Endodermal cell (in vitro differentiated cells): ENCODE measurements around the gene CYCS. TPM values are rescaled to one million over a fixed set of nuclear protein-coding genes. Genes with fewer than 3 reads are reported as not detected.

Source experiments
- DNase-seq: peaks from one replicate; pipeline ENCODE4 v3.0.0-alpha.2; 2017
- H3K27ac ChIP-seq: 2 replicates; pipeline ENCODE4 v1.5.1; 2013; ENCODE audit warnings: mild to moderate bottlenecking, low read depth, low read length, moderate library complexity
- H3K27me3 ChIP-seq: 2 replicates; pipeline ENCODE4 v1.6.1; 2013; ENCODE audit warnings: mild to moderate bottlenecking, low read length, moderate library complexity; ENCODE audit not compliant: insufficient read depth, control insufficient read depth, poor library complexity, severe bottlenecking
- H3K36me3 ChIP-seq: 2 replicates; pipeline ENCODE4 v1.7.0; 2013; ENCODE audit warnings: mild to moderate bottlenecking, low read length, moderate library complexity; ENCODE audit not compliant: control insufficient read depth, insufficient read depth
- H3K4me1 ChIP-seq: one replicate; pipeline ENCODE4 v1.7.0; 2013; ENCODE audit warnings: low read length; ENCODE audit not compliant: control insufficient read depth, insufficient read depth
- H3K4me3 ChIP-seq: 2 replicates; pipeline ENCODE4 v1.5.1; 2013; ENCODE audit warnings: mild to moderate bottlenecking, low read length, moderate library complexity
- H3K9ac ChIP-seq: 2 replicates; pipeline ENCODE4 v1.6.1; 2013; ENCODE audit warnings: mild to moderate bottlenecking, low read length, moderate library complexity; ENCODE audit not compliant: poor library complexity, severe bottlenecking; ENCODE audit errors: extremely low read depth
- H3K9me3 ChIP-seq: 2 replicates; pipeline ENCODE4 v1.6.1; 2013; ENCODE audit warnings: mild to moderate bottlenecking, low read length, moderate library complexity; ENCODE audit not compliant: control insufficient read depth
- H3K27ac Mint-ChIP-seq: 2 replicates; pipeline ENCODE4 v1.8.0; 2020; ENCODE audit warnings: mixed read lengths
- H3K27me3 Mint-ChIP-seq: 2 replicates; pipeline ENCODE4 v1.8.0; 2021; ENCODE audit warnings: mild to moderate bottlenecking, mixed read lengths; ENCODE audit not compliant: insufficient read depth
- H3K36me3 Mint-ChIP-seq: 2 replicates; pipeline ENCODE4 v1.8.0; 2020; ENCODE audit warnings: low read depth, mixed read lengths
- H3K4me1 Mint-ChIP-seq: 2 replicates; pipeline ENCODE4 v1.8.0; 2020; ENCODE audit warnings: mixed read lengths
- H3K4me3 Mint-ChIP-seq: 2 replicates; pipeline ENCODE4 v1.8.0; 2020; ENCODE audit warnings: mild to moderate bottlenecking, moderate library complexity, mixed read lengths
- H3K9me3 Mint-ChIP-seq: 2 replicates; pipeline ENCODE4 v1.8.0; 2020; ENCODE audit warnings: mild to moderate bottlenecking, mixed read lengths
- WGBS, 2 experiments: methylation state at CpG; one replicate each; pipeline versions ENCODE4 v1.1.5 to v1.1.7; 2013; ENCODE audit warnings: missing lambda C conversion rate in 2 of 2, mixed read lengths in 1 of 2; ENCODE audit not compliant: insufficient coverage in 1 of 2, insufficient read length in 1 of 2; 5-methylcytosine and 5-hydroxymethylcytosine counted together
- total RNA-seq, 2 donors: library from RNA; stranded (reverse); fragmentation: NEBNext Ultra II Directional in 1 of 2; extraction: Animal tissue kit (Norgen Biotek cat#: 25700) in 1 of 2; gene quantifications; 2 replicates in 1 of 2; 3 replicates in 1 of 2; pipeline ENCODE4 v1.2.1, GENCODE V29; 2021
- TF ChIP-seq, protein P1 (sequence below): fragments of 200-600 bp; sonication (generic); conservative IDR thresholded peaks from 2 replicates; pipeline ENCODE4 v1.5.0; 2021; ENCODE audit warnings: antibody characterized with exemption, mild to moderate bottlenecking

Gene CYCS
- total RNA-seq, 2 donors from 2014 or later = 118 to 126 TPM

DNA sequence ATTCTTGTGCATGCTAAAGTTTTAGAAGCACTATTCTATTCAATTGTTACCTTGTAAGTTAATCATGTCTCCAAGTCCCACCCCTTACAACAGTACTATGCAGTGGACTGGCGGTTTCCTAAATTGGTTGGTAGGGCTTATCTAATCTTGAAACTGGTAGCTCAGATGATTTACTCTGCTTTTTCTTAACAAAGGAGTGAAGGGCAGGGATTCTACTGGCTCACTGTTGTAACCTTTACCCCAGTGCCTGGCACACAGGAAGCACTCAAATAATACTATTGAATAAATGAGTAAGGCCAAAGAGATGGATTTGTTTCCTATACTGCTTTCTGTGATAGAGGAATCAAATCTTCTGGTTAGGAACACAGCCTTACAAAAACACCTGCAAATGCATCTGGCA lies 46.0 kb upstream of the CYCS start:
- 93% methylated on average over 1 of the region's 1 CpG; no CpG with 5 or more reads in 1 of the 2 experiments for WGBS, 2 experiments
- H3K27ac Mint-ChIP-seq = no peak overlapping the region
- no peaks in the 10 kb centered on the region for H3K27me3 ChIP-seq

DNA sequence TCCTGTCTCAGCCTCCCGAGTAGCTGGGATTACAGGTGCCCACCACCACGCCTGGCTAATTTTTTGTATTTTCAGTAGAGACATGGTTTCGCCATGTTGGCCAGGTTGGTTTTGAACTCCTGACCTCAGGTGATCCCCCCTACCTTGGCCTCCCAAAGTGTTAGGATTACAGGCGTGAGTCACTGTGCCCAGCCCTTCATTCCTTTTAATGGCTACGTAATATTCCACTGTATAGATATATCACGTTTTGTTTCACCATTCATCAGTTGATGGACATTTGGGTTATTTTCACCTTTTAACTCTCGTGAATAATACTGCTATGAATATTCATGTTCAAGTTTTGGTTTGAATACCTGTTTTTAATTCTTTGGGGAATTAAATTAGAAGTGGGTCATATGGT lies 44.6 kb upstream of the CYCS start:
- H3K9me3 Mint-ChIP-seq = no peaks in the 10 kb centered on the region
- Histone ChIP-seq H3K9me3 (peaks cover 7% of the 10 kb centered on the region), H3K4me1 (peaks cover 9% of the 10 kb centered on the region), H3K9ac (no peak overlapping the region), H3K36me3 (no peaks in the 10 kb centered on the region), H3K27me3 (no peaks in the 10 kb centered on the region), H3K27ac (no peak overlapping the region), H3K4me3 (no peak overlapping the region)
- H3K4me1 Mint-ChIP-seq = peaks cover 21% of the 10 kb centered on the region
- 93 to 95% methylated on average over 7 of the region's 7 CpGs for WGBS, 2 experiments
- H3K36me3 Mint-ChIP-seq = peaks cover 7% of the 10 kb centered on the region
- DNase-seq = no peak
- no peaks in the 10 kb centered on the region for H3K27me3 Mint-ChIP-seq
- H3K27ac Mint-ChIP-seq = no peak overlapping the region
- TF ChIP-seq, protein P1, sequence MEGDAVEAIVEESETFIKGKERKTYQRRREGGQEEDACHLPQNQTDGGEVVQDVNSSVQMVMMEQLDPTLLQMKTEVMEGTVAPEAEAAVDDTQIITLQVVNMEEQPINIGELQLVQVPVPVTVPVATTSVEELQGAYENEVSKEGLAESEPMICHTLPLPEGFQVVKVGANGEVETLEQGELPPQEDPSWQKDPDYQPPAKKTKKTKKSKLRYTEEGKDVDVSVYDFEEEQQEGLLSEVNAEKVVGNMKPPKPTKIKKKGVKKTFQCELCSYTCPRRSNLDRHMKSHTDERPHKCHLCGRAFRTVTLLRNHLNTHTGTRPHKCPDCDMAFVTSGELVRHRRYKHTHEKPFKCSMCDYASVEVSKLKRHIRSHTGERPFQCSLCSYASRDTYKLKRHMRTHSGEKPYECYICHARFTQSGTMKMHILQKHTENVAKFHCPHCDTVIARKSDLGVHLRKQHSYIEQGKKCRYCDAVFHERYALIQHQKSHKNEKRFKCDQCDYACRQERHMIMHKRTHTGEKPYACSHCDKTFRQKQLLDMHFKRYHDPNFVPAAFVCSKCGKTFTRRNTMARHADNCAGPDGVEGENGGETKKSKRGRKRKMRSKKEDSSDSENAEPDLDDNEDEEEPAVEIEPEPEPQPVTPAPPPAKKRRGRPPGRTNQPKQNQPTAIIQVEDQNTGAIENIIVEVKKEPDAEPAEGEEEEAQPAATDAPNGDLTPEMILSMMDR = no peak
- no peak overlapping the region for H3K4me3 Mint-ChIP-seq

More for the DNA sequence above, 46.0 kb upstream of the CYCS start:
- Histone ChIP-seq H3K9ac (no peak overlapping the region), H3K9me3 (peaks cover 7% of the 10 kb centered on the region), H3K27ac (no peak overlapping the region), H3K4me3 (peak overlapping the region; percentile 32), H3K4me1 (peaks cover 9% of the 10 kb centered on the region), H3K36me3 (no peaks in the 10 kb centered on the region)
- TF ChIP-seq, protein P1 = no peak
- no peaks in the 10 kb centered on the region for H3K9me3 Mint-ChIP-seq
- H3K4me1 Mint-ChIP-seq = peaks cover 21% of the 10 kb centered on the region
- no peak overlapping the region for H3K4me3 Mint-ChIP-seq
- peaks cover 7% of the 10 kb centered on the region for H3K36me3 Mint-ChIP-seq
- DNase-seq = no peak
- no peaks in the 10 kb centered on the region for H3K27me3 Mint-ChIP-seq

DNA sequence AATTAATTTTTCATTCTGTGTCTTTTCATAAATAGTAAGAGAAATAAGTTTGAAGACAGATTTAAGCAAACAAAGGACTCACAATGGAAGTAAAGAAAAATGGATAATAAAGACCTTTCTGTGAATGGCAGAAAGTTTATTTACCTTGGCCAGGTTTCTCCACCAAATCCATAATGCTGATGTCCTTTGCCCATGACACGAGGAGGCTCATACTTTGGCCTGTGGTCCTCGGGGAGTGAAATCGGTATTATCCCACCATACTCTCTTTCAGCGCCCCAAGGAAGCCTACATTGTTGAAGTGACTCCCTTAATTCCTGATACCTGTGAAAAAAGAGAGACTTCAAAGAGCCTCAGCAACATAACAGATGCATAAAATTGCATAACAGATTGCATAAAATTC lies 43.1 kb upstream of the CYCS start:
- Histone ChIP-seq H3K36me3 (peaks cover 8% of the 10 kb centered on the region), H3K27ac (no peak overlapping the region), H3K4me1 (peaks cover 9% of the 10 kb centered on the region), H3K4me3 (no peak overlapping the region), H3K9me3 (peaks cover 7% of the 10 kb centered on the region), H3K9ac (no peak overlapping the region), H3K27me3 (no peaks in the 10 kb centered on the region)
- H3K4me1 Mint-ChIP-seq = peaks cover 21% of the 10 kb centered on the region
- TF ChIP-seq, protein P1 = no peak
- no peaks in the 10 kb centered on the region for H3K9me3 Mint-ChIP-seq
- peaks cover 7% of the 10 kb centered on the region for H3K36me3 Mint-ChIP-seq
- H3K27me3 Mint-ChIP-seq = no peaks in the 10 kb centered on the region
- no peak overlapping the region for H3K4me3 Mint-ChIP-seq
- WGBS, 2 experiments = 91 to 100% methylated on average over 1 to 4 of the region's 4 CpGs
- H3K27ac Mint-ChIP-seq = no peak overlapping the region
- no peak for DNase-seq
